ENCODE measurements around the gene KLHL29. TPM values are rescaled to one million over a fixed set of nuclear protein-coding genes. Genes with fewer than 3 reads are reported as not detected.

KLHL29 gene
- total RNA-seq, 1 experiment from 2014 or later = 12.2 TPM

- intact Hi-C loops (cut with micrococcal nuclease; ENCODE audit: unreplicated experiment) = no loop called here
- no TSS peak for BruUV-seq (replicated peaks)
- no peaks in the 10 kb centered on the region for H3K36me3 ChIP-seq (ENCODE audit: insufficient read depth, low read length, poor library complexity, severe bottlenecking)
- no peaks in the 10 kb centered on the region for H3K27me3 ChIP-seq (replicated peaks; ENCODE audit: insufficient read depth, low read depth, low read length, poor library complexity)
- ChIA-PET POLR2A (ENCODE audit: low non-redundant PET) (no interaction called here), CTCF (no interaction called here)
- DNase-seq (ENCODE audit: low spot score) = no peak
- no peaks in the 10 kb centered on the region for H3K9me3 ChIP-seq (ENCODE audit: low read depth, low read length, poor library complexity, severe bottlenecking)
- H3K4me3 ChIP-seq (ENCODE audit: low read depth, low read length, poor library complexity, severe bottlenecking) = no peak overlapping the region
- no peaks in the 10 kb centered on the region for H3K4me1 ChIP-seq (ENCODE audit: insufficient read depth, low read length, poor library complexity, severe bottlenecking)
- TF ChIP-seq EZH2 (IDR thresholded peaks at IDR 0.05; ENCODE audit: borderline replicate concordance, low read depth, low read length, poor library complexity, severe bottlenecking) = no peak
- TF ChIP-seq CTCF (conservative IDR thresholded peaks at IDR 0.05; ENCODE audit: low read depth, low read length) = no peak
- no peak overlapping the region for H3K27ac ChIP-seq (ENCODE audit: low read depth, low read length, poor library complexity, severe bottlenecking)
Measured at GRCh38 chr2:23655934-23656596, 271.1 kb downstream of the KLHL29 start.

GRCh38 chr2:23656597-23656973, 271.6 kb downstream of the KLHL29 start:
- TF ChIP-seq EZH2 (IDR thresholded peaks at IDR 0.05; ENCODE audit: borderline replicate concordance, low read depth, low read length, poor library complexity, severe bottlenecking) = no peak
- no peak for TF ChIP-seq CTCF (conservative IDR thresholded peaks at IDR 0.05; ENCODE audit: low read depth, low read length)
- no peaks in the 10 kb centered on the region for H3K36me3 ChIP-seq (ENCODE audit: insufficient read depth, low read length, poor library complexity, severe bottlenecking)

GRCh38 chr2:23657371-23657770, 272.4 kb downstream of the KLHL29 start:
- Histone ChIP-seq H3K36me3 (ENCODE audit: insufficient read depth, low read length, poor library complexity, severe bottlenecking) (no peaks in the 10 kb centered on the region), H3K4me1 (ENCODE audit: insufficient read depth, low read length, poor library complexity, severe bottlenecking) (no peaks in the 10 kb centered on the region), H3K27ac (ENCODE audit: low read depth, low read length, poor library complexity, severe bottlenecking) (no peak overlapping the region), H3K9me3 (ENCODE audit: low read depth, low read length, poor library complexity, severe bottlenecking) (no peaks in the 10 kb centered on the region), H3K4me3 (ENCODE audit: low read depth, low read length, poor library complexity, severe bottlenecking) (no peak overlapping the region), H3K27me3 (replicated peaks; ENCODE audit: insufficient read depth, low read depth, low read length, poor library complexity) (no peaks in the 10 kb centered on the region)
- ChIA-PET POLR2A (ENCODE audit: low non-redundant PET) (interaction anchor here (0.8 kb wide), 1 partner anchor 138 kb away, joined by 5 read pairs; no protein-coding TSS in a partner anchor), CTCF (no interaction called here)
- intact Hi-C loops (cut with micrococcal nuclease; ENCODE audit: unreplicated experiment) = no loop called here
- no peak for DNase-seq (ENCODE audit: low spot score)
- TF ChIP-seq EZH2 (IDR thresholded peaks at IDR 0.05; ENCODE audit: borderline replicate concordance, low read depth, low read length, poor library complexity, severe bottlenecking) (no peak), CTCF (conservative IDR thresholded peaks at IDR 0.05; ENCODE audit: low read depth, low read length) (no peak)
- BruUV-seq (replicated peaks) = no TSS peak

More at GRCh38 chr2:23656597-23656973, 271.6 kb downstream of the KLHL29 start:
- POLR2A ChIA-PET (ENCODE audit: low non-redundant PET) = interaction anchor here (0.8 kb wide), 1 partner anchor 137 kb away, joined by 5 read pairs; no protein-coding TSS in a partner anchor
- CTCF ChIA-PET = no interaction called here
- no peak for DNase-seq (ENCODE audit: low spot score)
- BruUV-seq (replicated peaks) = no TSS peak
- intact Hi-C loops (cut with micrococcal nuclease; ENCODE audit: unreplicated experiment) = no loop called here
- H3K27me3 ChIP-seq (replicated peaks; ENCODE audit: insufficient read depth, low read depth, low read length, poor library complexity) = no peaks in the 10 kb centered on the region
- no peak overlapping the region for H3K27ac ChIP-seq (ENCODE audit: low read depth, low read length, poor library complexity, severe bottlenecking)
- no peak overlapping the region for H3K4me3 ChIP-seq (ENCODE audit: low read depth, low read length, poor library complexity, severe bottlenecking)
- H3K9me3 ChIP-seq (ENCODE audit: low read depth, low read length, poor library complexity, severe bottlenecking) = no peaks in the 10 kb centered on the region
- H3K4me1 ChIP-seq (ENCODE audit: insufficient read depth, low read length, poor library complexity, severe bottlenecking) = no peaks in the 10 kb centered on the region
